Neural crest cell (in vitro differentiated cells): ENCODE results near the gene ESR1. TPM values are rescaled to one million over a fixed set of nuclear protein-coding genes. Genes with fewer than 3 reads are reported as not detected.

Source experiments
- DNase-seq: peaks from one replicate; pipeline ENCODE4 v3.0.0; 2021; ENCODE audit warnings: low read depth, mixed read lengths, low spot score
- H3K27ac Mint-ChIP-seq: one replicate; pipeline ENCODE4 v1.8.0; 2021; ENCODE audit warnings: mild to moderate bottlenecking, mixed read lengths; ENCODE audit not compliant: unreplicated experiment
- H3K27me3 Mint-ChIP-seq: 2 replicates; pipeline ENCODE4 v1.8.0; 2021; ENCODE audit warnings: low read depth, mild to moderate bottlenecking, mixed read lengths
- H3K36me3 Mint-ChIP-seq: 2 replicates; pipeline ENCODE4 v1.8.0; 2021; ENCODE audit warnings: low read depth, mild to moderate bottlenecking, mixed read lengths
- H3K4me1 Mint-ChIP-seq: 2 replicates; pipeline ENCODE4 v1.8.0; 2021; ENCODE audit warnings: mixed read lengths
- H3K4me3 Mint-ChIP-seq: one replicate; pipeline ENCODE4 v1.8.0; 2021; ENCODE audit warnings: mild to moderate bottlenecking, mixed read lengths
- H3K9me3 Mint-ChIP-seq: 2 replicates; pipeline ENCODE4 v1.8.0; 2021; ENCODE audit warnings: mixed read lengths
- total RNA-seq: library from RNA; stranded (reverse); gene quantifications from 2 replicates; pipeline ENCODE4 v1.2.1, GENCODE V29; 2021
- TF ChIP-seq, protein P1 (sequence below): fragments of 200-600 bp; sonication (generic); conservative IDR thresholded peaks from 2 replicates; pipeline ENCODE4 v1.5.0; 2021; ENCODE audit warnings: antibody characterized with exemption, mild to moderate bottlenecking

The ESR1 gene
- total RNA-seq, 1 donor from 2014 or later, result not detected

DNA sequence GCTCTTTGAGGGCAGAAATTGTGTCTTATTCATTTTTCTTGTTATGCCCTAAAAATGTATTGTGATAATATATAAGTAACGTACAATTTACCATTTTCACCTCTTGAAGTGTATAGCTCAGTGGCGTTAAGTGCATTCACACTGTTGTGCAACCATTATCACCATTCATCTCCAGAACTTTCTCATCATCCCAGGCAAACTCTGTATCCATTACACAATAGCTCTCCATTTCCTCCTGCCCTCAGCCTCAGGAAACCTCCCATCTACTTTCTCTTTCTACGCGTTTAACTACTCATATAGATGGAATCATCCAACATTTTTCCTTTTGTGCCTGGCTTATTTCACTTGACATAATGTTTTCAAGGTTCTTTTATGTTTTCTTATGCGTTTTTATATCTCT, 184.6 kb downstream of the ESR1 start:
- no peaks in the 10 kb centered on the region for H3K9me3 Mint-ChIP-seq
- DNase-seq, result no peak
- no peak overlapping the region for H3K4me3 Mint-ChIP-seq
- H3K27ac Mint-ChIP-seq, result no peak overlapping the region
- TF ChIP-seq, protein P1, sequence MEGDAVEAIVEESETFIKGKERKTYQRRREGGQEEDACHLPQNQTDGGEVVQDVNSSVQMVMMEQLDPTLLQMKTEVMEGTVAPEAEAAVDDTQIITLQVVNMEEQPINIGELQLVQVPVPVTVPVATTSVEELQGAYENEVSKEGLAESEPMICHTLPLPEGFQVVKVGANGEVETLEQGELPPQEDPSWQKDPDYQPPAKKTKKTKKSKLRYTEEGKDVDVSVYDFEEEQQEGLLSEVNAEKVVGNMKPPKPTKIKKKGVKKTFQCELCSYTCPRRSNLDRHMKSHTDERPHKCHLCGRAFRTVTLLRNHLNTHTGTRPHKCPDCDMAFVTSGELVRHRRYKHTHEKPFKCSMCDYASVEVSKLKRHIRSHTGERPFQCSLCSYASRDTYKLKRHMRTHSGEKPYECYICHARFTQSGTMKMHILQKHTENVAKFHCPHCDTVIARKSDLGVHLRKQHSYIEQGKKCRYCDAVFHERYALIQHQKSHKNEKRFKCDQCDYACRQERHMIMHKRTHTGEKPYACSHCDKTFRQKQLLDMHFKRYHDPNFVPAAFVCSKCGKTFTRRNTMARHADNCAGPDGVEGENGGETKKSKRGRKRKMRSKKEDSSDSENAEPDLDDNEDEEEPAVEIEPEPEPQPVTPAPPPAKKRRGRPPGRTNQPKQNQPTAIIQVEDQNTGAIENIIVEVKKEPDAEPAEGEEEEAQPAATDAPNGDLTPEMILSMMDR, result no peak
- no peaks in the 10 kb centered on the region for H3K4me1 Mint-ChIP-seq
- H3K27me3 Mint-ChIP-seq, result peaks cover 13% of the 10 kb centered on the region
- no peaks in the 10 kb centered on the region for H3K36me3 Mint-ChIP-seq

DNA sequence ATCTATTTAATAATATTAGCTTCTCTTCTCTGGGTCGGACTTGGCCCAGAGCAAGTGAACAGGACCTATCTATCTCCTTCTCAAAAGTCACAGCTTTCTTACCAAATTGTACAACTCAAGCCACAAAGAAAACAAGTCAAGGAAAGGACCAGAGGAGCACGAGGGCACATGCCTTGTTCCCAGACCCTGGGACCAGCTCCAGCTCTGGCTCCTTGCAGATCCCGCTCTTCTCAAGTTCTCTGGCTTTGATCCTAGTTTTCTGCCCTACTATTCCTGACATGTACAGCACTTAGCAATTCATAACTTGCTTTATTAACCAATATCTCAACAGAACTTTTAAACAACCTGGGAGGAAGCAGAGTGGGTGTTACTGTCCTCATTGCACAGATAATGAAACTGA, 185.9 kb downstream of the ESR1 start:
- Mint-ChIP-seq H3K27me3 (peaks cover 13% of the 10 kb centered on the region), H3K4me3 (no peak overlapping the region), H3K27ac (no peak overlapping the region), H3K36me3 (no peaks in the 10 kb centered on the region), H3K9me3 (no peaks in the 10 kb centered on the region), H3K4me1 (no peaks in the 10 kb centered on the region)
- TF ChIP-seq, protein P1, result no peak
- no peak for DNase-seq

DNA sequence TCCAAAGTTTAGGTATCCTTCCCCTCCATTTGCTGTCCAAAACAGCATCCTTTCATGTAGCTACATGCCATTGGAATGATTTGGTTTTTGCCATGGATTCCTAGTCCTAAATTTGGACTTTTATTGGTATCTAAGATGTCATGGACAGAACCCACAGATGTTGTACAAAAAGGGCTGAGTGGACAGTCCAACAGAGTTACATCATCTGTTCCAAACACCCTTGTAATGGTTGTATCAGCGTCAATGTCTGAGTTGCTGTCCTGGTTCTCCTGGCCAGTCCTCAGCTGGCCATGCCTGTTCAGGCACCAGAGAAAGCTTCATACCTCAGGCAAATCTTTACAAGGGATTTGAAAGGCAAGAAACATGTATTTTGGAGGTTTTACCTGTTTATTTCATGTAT, 191.3 kb downstream of the ESR1 start:
- Mint-ChIP-seq H3K9me3 (no peaks in the 10 kb centered on the region), H3K4me1 (no peaks in the 10 kb centered on the region), H3K27ac (no peak overlapping the region), H3K36me3 (no peaks in the 10 kb centered on the region), H3K27me3 (no peaks in the 10 kb centered on the region), H3K4me3 (no peak overlapping the region)
- TF ChIP-seq, protein P1, result no peak
- DNase-seq, result no peak

DNA sequence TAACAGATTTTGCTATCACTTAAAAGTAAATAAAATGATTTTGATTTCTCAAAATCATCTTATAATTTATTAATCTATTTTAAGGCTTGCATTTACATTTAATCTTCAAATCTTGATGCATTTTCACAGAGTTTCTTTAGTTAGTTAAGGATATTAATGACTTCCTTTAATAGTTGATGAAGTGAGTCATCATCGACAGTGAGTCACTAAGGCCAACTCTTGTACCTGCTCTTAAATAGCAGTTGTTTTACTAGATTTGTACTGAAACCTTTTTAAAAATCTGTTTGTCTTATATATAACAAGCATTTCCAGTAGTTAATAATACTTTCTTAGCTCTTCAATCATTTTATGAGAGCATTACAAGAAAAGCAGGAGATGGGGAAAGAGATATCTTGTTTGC, 191.7 kb downstream of the ESR1 start:
- no peaks in the 10 kb centered on the region for H3K4me1 Mint-ChIP-seq
- no peak overlapping the region for H3K4me3 Mint-ChIP-seq
- no peak overlapping the region for H3K27ac Mint-ChIP-seq
- TF ChIP-seq, protein P1, result no peak
- H3K9me3 Mint-ChIP-seq, result no peaks in the 10 kb centered on the region
- no peak for DNase-seq
- no peaks in the 10 kb centered on the region for H3K36me3 Mint-ChIP-seq
- no peaks in the 10 kb centered on the region for H3K27me3 Mint-ChIP-seq

DNA sequence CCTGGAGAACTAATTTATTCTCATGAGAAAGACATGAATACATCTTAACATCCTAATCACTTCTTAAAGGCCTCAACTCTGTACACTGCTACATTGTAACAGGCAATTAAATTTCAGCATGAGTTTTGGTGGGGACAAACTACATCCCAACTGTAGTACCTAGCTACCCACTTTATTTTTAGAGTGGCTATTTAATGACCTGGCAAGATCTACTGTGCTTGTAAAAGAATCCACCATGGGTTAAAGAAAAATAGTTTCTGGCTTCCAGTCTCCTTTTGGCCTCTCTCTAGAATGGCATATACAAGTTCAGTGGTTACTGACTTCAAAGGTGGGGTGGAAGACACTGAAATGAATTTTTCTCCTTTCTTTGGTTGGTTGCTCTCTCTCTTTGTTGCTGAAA, 193.9 kb downstream of the ESR1 start:
- Mint-ChIP-seq H3K9me3 (no peaks in the 10 kb centered on the region), H3K4me3 (no peak overlapping the region), H3K27ac (no peak overlapping the region), H3K36me3 (no peaks in the 10 kb centered on the region), H3K4me1 (no peaks in the 10 kb centered on the region), H3K27me3 (no peaks in the 10 kb centered on the region)
- TF ChIP-seq, protein P1, result no peak
- no peak for DNase-seq

DNA sequence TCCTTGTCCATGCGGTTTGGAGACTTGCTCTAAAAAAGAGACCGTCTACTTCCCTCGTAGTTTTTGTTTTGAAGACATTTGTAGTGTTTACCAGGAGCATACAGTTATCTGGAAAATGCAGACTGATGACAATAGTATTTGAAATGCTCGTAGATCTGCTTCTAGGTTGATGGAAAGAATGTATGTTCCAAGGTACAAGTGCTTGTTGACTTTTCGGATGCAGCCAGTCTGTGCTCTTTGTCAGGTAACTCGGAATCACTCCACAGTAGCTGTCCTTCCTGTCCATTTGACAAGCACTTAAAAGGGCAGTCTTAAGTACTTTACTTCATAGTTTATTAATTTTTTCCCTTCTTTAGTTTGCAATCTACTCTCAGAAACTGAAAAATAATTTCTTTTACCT, 194.8 kb downstream of the ESR1 start:
- TF ChIP-seq, protein P1, result no peak
- Mint-ChIP-seq H3K36me3 (no peaks in the 10 kb centered on the region), H3K9me3 (no peaks in the 10 kb centered on the region), H3K27ac (no peak overlapping the region), H3K4me3 (no peak overlapping the region), H3K4me1 (no peaks in the 10 kb centered on the region), H3K27me3 (no peaks in the 10 kb centered on the region)
- DNase-seq, result no peak
